HG03280 (cell line): Measurements from ENCODE around the gene GPR107.

Experiments
- ATAC-seq: cut with Tn5 transposase; IDR thresholded peaks from one replicate; pipeline ENCODE4 v1.9.1; 2021; ENCODE audit warnings: mild to moderate bottlenecking, moderate library complexity; ENCODE audit not compliant: unreplicated experiment

GPR107 gene

GRCh38 chr9:130155647-130156046 lies 101.9 kb downstream of the GPR107 start:
- no peak for ATAC-seq

- no peak for ATAC-seq
Observed at GRCh38 chr9:130156672-130157071, 103.0 kb downstream of the GPR107 start.

- no peak for ATAC-seq
Observed at GRCh38 chr9:130157079-130157478, 103.4 kb downstream of the GPR107 start.

GRCh38 chr9:130158001-130158400 lies 104.3 kb downstream of the GPR107 start:
- no peak for ATAC-seq

GRCh38 chr9:130159057-130159456 lies 105.4 kb downstream of the GPR107 start:
- no peak for ATAC-seq

- ATAC-seq, result no peak
Observed at GRCh38 chr9:130159915-130160670, 106.4 kb downstream of the GPR107 start.

- no peak for ATAC-seq
Observed at GRCh38 chr9:130160862-130161470, 107.3 kb downstream of the GPR107 start.

- no peak for ATAC-seq
Observed at GRCh38 chr9:130165579-130165978, 111.9 kb downstream of the GPR107 start.

- ATAC-seq, result no peak
Observed at GRCh38 chr9:130166399-130166798, 112.7 kb downstream of the GPR107 start.

- no peak for ATAC-seq
Observed at GRCh38 chr9:130167927-130168326, 114.2 kb downstream of the GPR107 start.

- no peak for ATAC-seq
Observed at GRCh38 chr9:130171226-130172148, 117.8 kb downstream of the GPR107 start.

GRCh38 chr9:130172161-130172857 lies 118.6 kb downstream of the GPR107 start, which contains the start of gene NCS1:
NCS1 (plus strand) TSS chr9:130172404; CDS start chr9:130172664, 260 bp downstream.
- no peak for ATAC-seq

GRCh38 chr9:130172858-130173665 lies 119.4 kb downstream of the GPR107 start:
- no peak for ATAC-seq

GRCh38 chr9:130173666-130173983 lies 119.9 kb downstream of the GPR107 start:
- no peak for ATAC-seq

GRCh38 chr9:130174025-130174424 lies 120.3 kb downstream of the GPR107 start:
- ATAC-seq, result no peak

GRCh38 chr9:130174920-130175321 lies 121.2 kb downstream of the GPR107 start:
- no peak for ATAC-seq

GRCh38 chr9:130175355-130175754 lies 121.6 kb downstream of the GPR107 start:
- no peak for ATAC-seq

GRCh38 chr9:130176760-130177159 lies 123.1 kb downstream of the GPR107 start:
- no peak for ATAC-seq

GRCh38 chr9:130177898-130178805 lies 124.4 kb downstream of the GPR107 start:
- no peak for ATAC-seq
